H1 (cell line): Measurements from ENCODE around the gene MAP3K3. TPM values are rescaled to one million over a fixed set of nuclear protein-coding genes. Genes with fewer than 3 reads are reported as not detected.

Experiments
- ASH2L ChIP-seq: fragments of 200-600, 300-600 bp; sonication (generic); IDR thresholded peaks from one replicate; pipeline ENCODE4 v1.7.1; 2017; ENCODE audit warnings: low read length
- EGR1 ChIP-seq: IDR thresholded peaks from 2 replicates; pipeline ENCODE4 v1.6.1; 2011; ENCODE audit warnings: low read depth, low read length, borderline replicate concordance
- EZH2 ChIP-seq: fragments of 200-600 bp; sonication (generic); IDR thresholded peaks from 2 replicates; pipeline ENCODE4 v1.7.1; 2012; ENCODE audit warnings: low read depth, mild to moderate bottlenecking, moderate library complexity, low read length, inconsistent platforms; ENCODE audit not compliant: severe bottlenecking
- NRF1 ChIP-seq: IDR thresholded peaks from 2 replicates; pipeline ENCODE4 v1.6.1; 2011; ENCODE audit warnings: mild to moderate bottlenecking, low read depth, low read length, improper control_type of control experiment
- POLR2AphosphoS5 ChIP-seq: IDR thresholded peaks from 2 replicates; pipeline ENCODE4 v1.6.1; 2011; ENCODE audit warnings: low read depth, low read length
- SIN3A ChIP-seq, 2 experiments: IDR thresholded peaks in 1 of 2; conservative IDR thresholded peaks in 1 of 2; 2 replicates each; pipeline ENCODE4 v1.6.1; 2011 to 2012; ENCODE audit warnings: low read length in 2 of 2, improper control_type of control experiment in 1 of 2, low read depth in 1 of 2, mild to moderate bottlenecking in 1 of 2
- polyA plus RNA-seq, 7 experiments: library from polyadenylated mRNA; depleted of rRNA in 3 of 7; stranded (reverse) in 5 of 7; unstranded in 2 of 7; fragments of >200 nt in 5 of 7; fragments of 200-250 nt in 2 of 7; gene quantifications; 1 replicate in 5 of 7; 2 replicates in 1 of 7; 4 replicates in 1 of 7; pipeline versions ENCODE4 v1.2.1 to v1.2.3, GENCODE V29; 2011 to 2013; ENCODE audit warnings: missing spikeins in 2 of 7, mixed read lengths in 2 of 7
- total RNA-seq: library from RNA; stranded (reverse); fragmentation: NEBNext Ultra II Directional; extraction: Animal tissue kit (Norgen Biotek cat#: 25700); gene quantifications from 2 replicates; pipeline ENCODE4 v1.2.1, GENCODE V29; 2021

Gene MAP3K3
- total and polyA plus RNA-seq, 2 of the 8 experiments (the other 6 are each of a cell fraction or from before 2014, with no cell fraction given) = 10.3 to 21.0 TPM

GRCh38 chr17:63735691-63736090 is 113.5 kb downstream of the MAP3K3 start (continued):
- TF ChIP-seq EZH2 (no peak), ASH2L (no peak), SIN3A (conservative IDR thresholded peaks at IDR 0.05 in 1 of 2, IDR thresholded peaks at IDR 0.05 in 1 of 2; ENCODE audit: low read depth in 1 of 2, low read length in 2 of 2) (no peak), POLR2AphosphoS5 (no peak), NRF1 (no peak), EGR1 (no peak)
